HepG2 (cell line): ENCODE measurements around the gene CC2D1B. TPM values are rescaled to one million over a fixed set of nuclear protein-coding genes. Genes with fewer than 3 reads are reported as not detected.

Experiments used
- AFF4 ChIP-seq: sonication (generic); formaldehyde crosslinking; IDR thresholded peaks from 2 replicates; pipeline ENCODE4 v1.4.0; 2020; ENCODE audit warnings: missing genetic modification reagents
- ARNT ChIP-seq: fragments of 450-650 bp; IDR thresholded peaks from 2 replicates; pipeline ENCODE4 v1.6.1; 2017
- ASH2L ChIP-seq: fragments of 300-600, 200-600 bp; sonication (generic); IDR thresholded peaks from 2 replicates; pipeline ENCODE4 v1.7.0; 2017; ENCODE audit warnings: low read depth, mild to moderate bottlenecking, moderate library complexity, mixed read lengths, low read length; ENCODE audit not compliant: insufficient read length
- CREB3 ChIP-seq: sonication (generic); formaldehyde crosslinking; IDR thresholded peaks from 2 replicates; pipeline ENCODE4 v1.5.0; 2020; ENCODE audit warnings: missing genetic modification reagents
- CTCF ChIP-seq: sonication (generic); formaldehyde crosslinking; IDR thresholded peaks from 2 replicates; pipeline ENCODE4 v1.5.0; 2020; ENCODE audit warnings: mild to moderate bottlenecking, missing genetic modification reagents, moderate library complexity
- GMEB2 ChIP-seq: IDR thresholded peaks from 2 replicates; pipeline ENCODE4 v1.6.1; 2016; ENCODE audit warnings: missing biosample characterization, missing genetic modification reagents, low read depth
- HES4 ChIP-seq: sonication (generic); formaldehyde crosslinking; IDR thresholded peaks from 2 replicates; pipeline ENCODE4 v1.9.0; 2021; ENCODE audit warnings: mild to moderate bottlenecking, missing genetic modification reagents, borderline replicate concordance
- KDM5A ChIP-seq: fragments of 200-600 bp; sonication (generic); IDR thresholded peaks from 2 replicates; pipeline ENCODE4 v1.7.0; 2018; ENCODE audit warnings: antibody characterized with exemption, mild to moderate bottlenecking, low read length, borderline replicate concordance
- MEF2D ChIP-seq: sonication (generic); formaldehyde crosslinking; IDR thresholded peaks from 2 replicates; pipeline ENCODE4 v1.5.1; 2020; ENCODE audit warnings: mild to moderate bottlenecking, missing genetic modification reagents
- NR2F6 ChIP-seq, 2 experiments: IDR thresholded peaks; 2 replicates each; pipeline ENCODE4 v1.6.1; 2016; ENCODE audit warnings: antibody characterized with exemption in 1 of 2, mild to moderate bottlenecking in 1 of 2
- PAX8 ChIP-seq: sonication (generic); formaldehyde crosslinking; IDR thresholded peaks from 2 replicates; pipeline ENCODE4 v1.8.0; 2022; ENCODE audit warnings: mild to moderate bottlenecking, missing genetic modification reagents, borderline replicate concordance
- TFDP1 ChIP-seq: IDR thresholded peaks from 2 replicates; pipeline ENCODE4 v1.6.1; 2016; ENCODE audit warnings: missing compliant biosample characterization, missing genetic modification reagents, borderline replicate concordance
- ZNF44 ChIP-seq: sonication (generic); formaldehyde crosslinking; IDR thresholded peaks from 2 replicates; pipeline ENCODE4 v1.5.1; 2020; ENCODE audit warnings: mild to moderate bottlenecking, missing genetic modification reagents
- ZNF746 ChIP-seq: sonication (generic); formaldehyde crosslinking; IDR thresholded peaks from 2 replicates; pipeline ENCODE4 v1.8.0; 2022; ENCODE audit warnings: mild to moderate bottlenecking, missing genetic modification reagents
- polyA plus RNA-seq, 8 experiments: library from polyadenylated mRNA; depleted of rRNA in 3 of 8; stranded (reverse) in 7 of 8; unstranded in 1 of 8; fragments of >200 nt; fragmentation: Illumina TruSeq in 4 of 8; extraction: Trizol in 4 of 8; gene quantifications; 2 replicates each; pipeline versions ENCODE4 v1.2.1 to v1.2.3, GENCODE V29; 2011 to 2016; ENCODE audit warnings: low read depth in 4 of 8, missing spikeins in 1 of 8, mixed read lengths in 1 of 8; ENCODE audit not compliant: insufficient read depth in 1 of 8
- total RNA-seq, 5 experiments: library from RNA; depleted of rRNA; stranded (reverse); fragments of >200 nt; fragmentation: Illumina TruSeq; extraction: Trizol; gene quantifications; 2 replicates each; pipeline ENCODE4 v1.2.3, GENCODE V29; 2016; ENCODE audit warnings: low read depth in 1 of 5

The CC2D1B gene
- total and polyA plus RNA-seq, 2 of the 13 experiments (the other 11 are each of a cell fraction or from before 2014, with no cell fraction given), result 7.2 to 19.2 TPM

GRCh38 chr1:52404116-52404974 is 38.3 kb upstream of the CC2D1B start, which contains the start of the genes ORC1 and PRPF38A (continued):
- TF ChIP-seq TFDP1 (CRISPR knock-in tag), result peak; percentile 89
- peak; percentile 26; the same call in 1 of the 2 replicates for TF ChIP-seq MEF2D (CRISPR knock-in tag)
- TF ChIP-seq CTCF (CRISPR knock-in tag), result peak; percentile 60
- no peak for TF ChIP-seq ARNT
- TF ChIP-seq HES4 (CRISPR knock-in tag), result no peak; the same call in 1 of the 2 replicates
- TF ChIP-seq ZNF746, result no peak
- TF ChIP-seq GMEB2 (CRISPR knock-in tag), result peak; percentile 65; the same call in 1 of the 2 replicates
- TF ChIP-seq CREB3 (CRISPR knock-in tag), result no peak
- TF ChIP-seq NR2F6 (IDR thresholded peaks at IDR 0.05), result no peak
- TF ChIP-seq NR2F6 (CRISPR knock-in tag; IDR thresholded peaks at IDR 0.05), result peak; percentile 10; the same call in 1 of the 2 replicates
- TF ChIP-seq ASH2L, result peak; percentile 89
- no peak for TF ChIP-seq PAX8 (CRISPR knock-in tag)
- TF ChIP-seq ZNF44, result no peak; the same call in 1 of the 2 replicates
- TF ChIP-seq AFF4, result no peak
- peak; percentile 91 for TF ChIP-seq KDM5A
